DMS153 (cell line): ENCODE results near the gene PPP1R12B.
A peak's percentile ranks its signal among the peaks of the same experiment; 100 is the strongest.
"Not testable (repeated sequence)": the region's sequence is repeated elsewhere in the genome, so short reads cannot be mapped to it uniquely, and the experiment has no call there.

Experiments
- DNase-seq: peaks from one replicate; lab custom pipeline; 2025; lab: John Stamatoyannopoulos, UW

PPP1R12B gene

GRCh38 chr1:202452508-202452907, 104.0 kb downstream of the PPP1R12B start:
- no peak for DNase-seq

DNA sequence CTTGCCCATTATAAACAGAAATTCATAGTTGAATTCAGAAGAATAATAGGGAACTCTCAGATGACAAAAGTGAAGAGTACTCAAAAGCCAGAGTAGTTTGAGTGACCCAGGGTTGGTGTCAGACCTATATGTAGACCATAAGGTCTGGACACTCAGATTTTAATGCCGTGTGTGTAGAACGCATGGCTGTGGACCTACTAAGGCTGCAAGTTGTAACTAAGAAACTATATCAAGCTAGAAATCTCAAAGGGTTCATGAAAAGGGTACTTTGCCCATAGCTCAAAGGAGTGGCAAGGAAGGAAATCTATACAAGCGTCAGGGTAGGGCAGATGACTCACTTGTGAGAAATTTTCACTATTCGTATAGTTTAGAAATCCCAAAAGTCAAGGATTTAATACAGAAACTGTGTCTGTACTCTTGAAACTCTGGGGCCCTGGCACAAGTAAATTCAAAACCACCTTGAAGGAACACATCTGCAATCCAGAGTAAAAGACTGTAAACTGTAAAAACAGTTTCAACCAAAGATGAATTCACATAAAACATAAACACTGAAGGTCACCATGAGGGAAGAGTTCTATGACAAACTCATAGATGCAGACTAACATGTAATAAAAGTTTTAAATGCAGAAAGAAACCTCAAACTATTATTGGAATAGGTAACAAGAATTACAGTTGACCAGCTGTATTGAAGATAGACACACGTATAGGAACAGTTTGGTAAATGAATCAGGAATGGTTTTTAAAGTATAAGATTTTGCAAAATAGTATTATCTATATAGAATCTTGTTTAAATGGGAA, 108.1 kb downstream of the PPP1R12B start:
- DNase-seq, result not testable (repeated sequence)

DNA sequence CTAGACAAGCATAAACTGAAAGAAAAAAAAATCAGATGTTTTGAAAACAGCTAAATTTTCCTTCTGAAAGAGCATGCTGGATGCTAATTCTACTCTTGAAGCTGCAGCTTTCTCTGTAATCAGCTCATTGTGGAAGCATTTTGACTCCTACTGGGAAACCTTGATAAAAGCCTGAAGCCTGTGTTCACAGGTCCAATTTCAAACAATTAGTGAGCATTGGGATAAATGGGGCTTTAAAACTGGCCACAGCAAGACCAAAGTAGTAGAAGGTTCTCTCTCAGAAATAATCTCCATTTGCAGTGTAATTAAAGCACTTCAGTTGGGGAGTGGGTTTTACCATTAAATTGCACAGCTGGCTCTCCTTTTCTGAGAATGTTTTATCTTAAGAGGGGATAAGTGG, 110.2 kb downstream of the PPP1R12B start:
- not testable (repeated sequence) for DNase-seq

GRCh38 chr1:202459470-202460142, 111.1 kb downstream of the PPP1R12B start:
- not testable (repeated sequence) for DNase-seq

DNA sequence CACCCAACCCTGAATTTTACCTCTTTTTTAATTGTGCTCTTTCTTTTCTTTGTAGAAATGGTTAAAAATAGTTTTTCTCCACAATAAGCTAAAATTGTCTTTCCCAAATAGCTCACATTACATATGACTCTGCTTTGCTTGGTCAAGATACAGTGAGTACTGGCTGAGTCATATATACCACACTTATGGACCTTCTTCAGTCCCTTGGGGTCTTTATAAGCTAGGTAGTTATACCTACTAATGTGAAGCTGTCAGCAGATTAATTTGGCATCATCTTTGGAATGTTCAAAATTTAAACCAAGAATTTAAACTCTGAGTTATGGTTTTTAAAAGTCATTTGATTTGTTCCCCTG, 111.6 kb downstream of the PPP1R12B start:
- not testable (repeated sequence) for DNase-seq

- no peak for DNase-seq
Measured at GRCh38 chr1:202462342-202463076, 114.0 kb downstream of the PPP1R12B start.

DNA sequence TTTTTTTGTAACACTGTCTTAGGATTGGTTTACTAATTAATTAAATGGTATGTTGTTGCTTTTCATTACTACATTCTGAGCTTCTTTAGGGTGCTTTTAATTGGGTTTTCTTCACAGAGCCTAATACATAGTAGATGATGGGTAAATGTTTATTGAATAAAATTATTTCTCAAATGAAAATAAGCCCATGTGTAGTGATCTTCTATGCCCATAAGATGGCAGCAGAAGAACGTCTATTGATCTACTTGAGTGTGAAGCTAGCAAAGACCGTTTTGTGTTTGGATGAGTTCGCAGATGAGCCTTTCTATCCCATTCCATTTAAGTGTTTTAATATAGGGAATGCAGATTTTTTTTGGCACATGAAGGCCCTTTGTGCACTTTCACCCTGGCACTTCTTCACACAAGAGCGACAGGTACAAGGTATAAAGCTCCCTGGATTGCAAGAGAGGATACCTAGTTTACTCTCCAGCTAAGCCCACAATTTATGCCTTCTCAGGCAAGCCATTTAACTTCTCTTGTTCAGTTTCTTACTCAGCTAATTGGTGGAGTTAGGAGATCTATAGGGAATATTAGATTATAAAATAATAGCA, 115.7 kb downstream of the PPP1R12B start:
- DNase-seq, result peak; percentile 50

DNA sequence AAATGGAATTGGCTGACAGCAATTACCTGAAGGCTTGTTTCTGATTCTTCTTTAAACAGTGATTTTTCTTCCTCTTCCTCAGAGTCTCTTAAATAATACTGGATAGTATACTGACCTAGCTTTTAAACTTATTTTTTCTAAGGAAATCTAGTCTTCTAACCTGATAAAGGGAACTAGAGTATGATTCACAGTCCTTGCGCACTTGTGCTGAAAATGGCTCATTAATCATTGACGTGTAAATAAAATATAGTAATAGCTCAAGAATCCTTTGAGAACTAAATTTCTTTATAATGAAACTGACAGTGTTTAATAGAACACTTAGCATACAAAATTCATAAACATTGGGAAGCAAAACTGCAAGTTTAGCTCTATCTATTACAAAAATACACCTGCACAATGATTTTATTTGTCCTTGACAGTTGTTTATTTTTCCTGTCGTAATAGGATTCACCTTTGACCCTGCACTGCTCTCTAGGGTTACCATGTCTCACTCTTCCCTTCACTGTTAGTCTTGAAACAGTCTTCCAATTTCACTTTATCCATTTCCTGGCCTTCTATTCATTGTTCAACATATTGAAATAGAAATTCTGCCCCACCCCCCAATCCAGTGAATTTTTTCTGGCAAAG, 117.3 kb downstream of the PPP1R12B start:
- not testable (repeated sequence) for DNase-seq

GRCh38 chr1:202466339-202466738, 117.8 kb downstream of the PPP1R12B start:
- DNase-seq, result not testable (repeated sequence)

GRCh38 chr1:202467381-202467780, 118.9 kb downstream of the PPP1R12B start:
- DNase-seq, result not testable (repeated sequence)

GRCh38 chr1:202468695-202469094, 120.2 kb downstream of the PPP1R12B start:
- not testable (repeated sequence) for DNase-seq

GRCh38 chr1:202469123-202469522, 120.6 kb downstream of the PPP1R12B start:
- not testable (repeated sequence) for DNase-seq

- DNase-seq, result no peak
Measured at GRCh38 chr1:202471246-202471645, 122.7 kb downstream of the PPP1R12B start.

GRCh38 chr1:202472347-202473124, 124.0 kb downstream of the PPP1R12B start:
- not testable (repeated sequence) for DNase-seq

DNA sequence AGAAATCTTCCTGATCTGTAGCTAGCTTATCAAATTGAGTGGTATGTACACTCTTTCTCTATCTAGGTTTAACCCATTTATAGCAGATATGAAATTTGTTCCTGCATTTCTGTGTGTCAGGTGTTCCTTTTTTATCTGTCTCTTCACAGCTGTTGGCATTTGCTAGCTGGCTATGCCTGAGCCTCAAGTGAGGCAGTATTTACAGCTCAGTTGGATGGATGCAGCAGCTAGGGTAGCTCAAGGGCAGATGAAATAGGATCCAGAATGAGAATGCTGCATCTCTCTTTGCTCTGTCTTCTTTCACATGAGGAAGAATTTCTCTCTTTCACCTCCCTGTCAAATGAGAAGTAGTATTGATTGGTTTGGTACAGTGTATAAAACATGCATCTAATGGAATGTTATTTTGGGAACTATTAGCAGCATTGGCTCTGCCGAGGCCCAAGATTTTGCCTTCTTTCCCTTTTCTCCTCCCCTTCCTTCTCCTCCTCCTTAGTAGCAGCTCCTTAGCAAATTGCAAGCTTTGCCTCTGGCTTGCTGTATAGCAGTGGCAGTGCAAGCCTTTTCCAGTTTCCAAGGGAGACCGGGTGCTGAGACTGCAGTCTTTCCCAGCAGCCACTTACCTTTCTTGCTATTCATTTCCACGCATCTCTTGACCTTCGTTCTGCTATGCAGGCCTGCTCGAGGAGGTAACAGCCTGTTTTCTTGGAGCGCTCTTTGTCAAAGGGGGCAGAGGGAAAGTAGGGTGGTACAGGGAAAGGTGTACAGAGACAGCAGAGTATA, 125.0 kb downstream of the PPP1R12B start:
- DNase-seq, result not testable (repeated sequence)

GRCh38 chr1:202479661-202480060, 131.2 kb downstream of the PPP1R12B start:
- DNase-seq, result not testable (repeated sequence)

DNA sequence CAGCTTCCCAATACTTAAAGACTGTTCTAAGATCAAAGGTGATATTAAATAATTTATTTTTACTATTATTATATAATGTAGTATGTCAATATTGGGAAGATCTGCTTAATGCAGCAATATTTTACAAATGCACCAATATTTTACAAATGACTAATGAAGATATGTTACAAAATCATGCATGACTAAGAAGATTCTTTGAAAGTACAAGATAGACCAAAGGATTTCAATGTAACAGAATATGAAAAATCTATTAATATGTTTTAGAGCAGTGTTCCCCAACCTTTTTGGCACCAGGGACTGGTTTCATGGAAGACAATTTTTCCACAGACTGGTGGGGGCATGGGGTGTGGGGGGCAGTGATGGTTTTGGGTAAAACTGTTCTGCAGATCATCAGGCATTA, 132.1 kb downstream of the PPP1R12B start:
- not testable (repeated sequence) for DNase-seq

DNA sequence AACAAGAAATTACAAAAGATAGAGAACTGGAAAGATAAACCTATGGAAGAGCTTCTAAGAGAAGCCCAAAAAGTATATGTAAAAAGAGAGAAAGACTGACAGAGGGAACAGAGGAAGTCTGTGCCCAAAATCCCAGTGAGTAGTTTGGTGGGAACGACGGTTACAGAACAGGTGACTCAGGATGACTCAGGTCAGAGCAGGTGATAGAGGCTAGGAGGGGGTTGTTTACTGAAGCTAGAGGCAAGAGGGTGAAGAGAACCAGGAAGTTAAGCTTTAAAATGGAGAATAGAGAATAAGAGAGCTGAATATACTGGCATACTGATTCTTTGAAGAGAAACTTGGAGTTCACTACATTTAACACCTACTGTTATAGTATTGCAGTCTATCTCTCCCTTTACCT, 134.9 kb downstream of the PPP1R12B start:
- peak; percentile 86 for DNase-seq

DNA sequence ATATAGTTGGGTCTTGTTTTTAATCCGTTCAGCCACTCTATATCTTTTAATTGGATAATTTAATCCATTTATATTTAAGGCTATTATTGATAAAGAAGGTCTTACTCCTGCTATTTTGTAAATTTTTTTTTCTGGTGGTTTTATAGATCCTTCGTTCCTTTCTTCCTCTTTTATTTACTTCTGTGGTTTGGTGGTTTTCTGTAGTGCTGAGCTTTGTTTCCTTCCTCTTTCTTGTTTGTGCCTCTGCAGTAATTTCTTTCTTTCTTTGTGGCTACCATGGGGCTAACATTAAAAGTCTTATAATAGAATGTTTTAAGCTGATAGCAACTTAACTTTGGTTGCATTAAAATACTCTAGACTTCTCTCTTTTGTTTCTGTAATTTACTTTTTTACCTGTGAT, 135.5 kb downstream of the PPP1R12B start:
- not testable (repeated sequence) for DNase-seq

DNA sequence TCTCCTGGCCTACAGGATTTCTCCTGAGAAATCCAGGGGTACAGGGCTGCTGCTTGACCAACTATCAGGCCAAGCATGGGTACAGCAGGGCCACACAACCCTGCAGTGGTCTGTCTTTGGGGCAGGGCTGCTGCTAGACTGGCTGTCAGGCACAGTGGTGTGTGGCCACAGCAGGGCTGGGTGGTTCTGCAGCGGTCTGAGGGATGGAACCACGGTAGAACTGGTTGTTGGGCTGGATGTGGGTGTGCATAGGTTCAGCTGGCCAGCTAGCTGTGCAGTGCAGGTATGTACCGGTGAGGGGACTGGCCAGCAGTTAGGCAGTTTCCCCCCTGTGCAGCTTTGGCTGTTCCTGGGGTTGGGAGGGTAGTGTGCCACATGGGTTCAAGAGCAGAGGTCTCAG, 136.3 kb downstream of the PPP1R12B start:
- not testable (repeated sequence) for DNase-seq
